SK-N-DZ (cell line): ENCODE data around the gene SLC22A3.

Source experiments
- DNase-seq: peaks from one replicate; pipeline ENCODE4 v3.0.0-alpha.2; 2015; ENCODE audit warnings: low spot score

SLC22A3 gene

GRCh38 chr6:160412993-160413392, 64.8 kb downstream of the SLC22A3 start:
- DNase-seq = no peak

GRCh38 chr6:160417146-160417545, 69.0 kb downstream of the SLC22A3 start:
- no peak for DNase-seq

- DNase-seq = no peak
Observed at GRCh38 chr6:160417550-160417949, 69.4 kb downstream of the SLC22A3 start.

- no peak for DNase-seq
Observed at GRCh38 chr6:160418370-160418769, 70.2 kb downstream of the SLC22A3 start.

- no peak for DNase-seq
Observed at GRCh38 chr6:160419488-160419887, 71.3 kb downstream of the SLC22A3 start.

- no peak for DNase-seq
Observed at GRCh38 chr6:160420253-160420968, 72.2 kb downstream of the SLC22A3 start.

- no peak for DNase-seq
Observed at GRCh38 chr6:160420969-160421556, 72.9 kb downstream of the SLC22A3 start.

- no peak for DNase-seq
Observed at GRCh38 chr6:160421854-160422253, 73.7 kb downstream of the SLC22A3 start.

- DNase-seq = no peak
Observed at GRCh38 chr6:160424256-160424655, 76.1 kb downstream of the SLC22A3 start.

- no peak for DNase-seq
Observed at GRCh38 chr6:160426136-160426535, 78.0 kb downstream of the SLC22A3 start.

GRCh38 chr6:160427312-160428068, 79.3 kb downstream of the SLC22A3 start:
- no peak for DNase-seq

GRCh38 chr6:160428069-160428430, 79.9 kb downstream of the SLC22A3 start:
- no peak for DNase-seq

- DNase-seq = no peak
Observed at GRCh38 chr6:160428818-160429619, 80.8 kb downstream of the SLC22A3 start.

- no peak for DNase-seq
Observed at GRCh38 chr6:160429620-160429895, 81.4 kb downstream of the SLC22A3 start.

- DNase-seq = no peak
Observed at GRCh38 chr6:160430203-160430602, 82.0 kb downstream of the SLC22A3 start.

- no peak for DNase-seq
Observed at GRCh38 chr6:160430751-160431150, 82.6 kb downstream of the SLC22A3 start.

- no peak for DNase-seq
Observed at GRCh38 chr6:160431226-160431625, 83.0 kb downstream of the SLC22A3 start.

GRCh38 chr6:160431791-160432404, 83.7 kb downstream of the SLC22A3 start:
- DNase-seq = no peak

- no peak for DNase-seq
Observed at GRCh38 chr6:160435935-160436334, 87.8 kb downstream of the SLC22A3 start.

- DNase-seq = no peak
Observed at GRCh38 chr6:160437154-160437553, 89.0 kb downstream of the SLC22A3 start.

- no peak for DNase-seq
Observed at GRCh38 chr6:160437775-160438174, 89.6 kb downstream of the SLC22A3 start.

GRCh38 chr6:160438481-160438880, 90.3 kb downstream of the SLC22A3 start:
- no peak for DNase-seq
